ENCODE data around the gene RTF1.

RTF1 gene

GRCh38 chr15:41512940-41513505 lies 96.1 kb downstream of the RTF1 start:
- H3K4me3 ChIP-seq (ENCODE audit: low read length in 2 of 2) = peak overlapping the region; percentile 62 to 65
- H3K9me3 ChIP-seq (ENCODE audit: control insufficient read depth in 2 of 2, low read length in 2 of 2) = no peaks in the 10 kb centered on the region
- peak overlapping the region; percentile 32 to 74 for H3K9ac ChIP-seq (ENCODE audit: low read depth in 1 of 2, low read length in 2 of 2)
- H3K4me1 ChIP-seq (ENCODE audit: control insufficient read depth in 2 of 2, insufficient read depth in 2 of 2, low read length in 2 of 2) = peaks cover 24 to 25% of the 10 kb centered on the region in 2 donors
- peaks cover 8 to 9% of the 10 kb centered on the region in 2 donors for H3K36me3 ChIP-seq (ENCODE audit: control insufficient read depth in 2 of 2, insufficient read depth in 2 of 2, low read length in 2 of 2)
- peaks cover 7 to 9% of the 10 kb centered on the region in 2 donors for H3K27me3 ChIP-seq (ENCODE audit: control insufficient read depth in 2 of 2, insufficient read depth in 2 of 2, low read length in 2 of 2)
- H3K27ac ChIP-seq (ENCODE audit: low read depth in 2 of 2, low read length in 2 of 2) = peak overlapping the region; percentile 23 to 29

GRCh38 chr15:41513506-41514227 lies 96.8 kb downstream of the RTF1 start, which contains the start of gene LTK:
Gene LTK, minus strand, starts transcription at chr15:41513827. Its CDS starts 118 bp downstream, at chr15:41513709.
- Histone ChIP-seq H3K9me3 (ENCODE audit: control insufficient read depth in 2 of 2, low read length in 2 of 2) (no peaks in the 10 kb centered on the region), H3K4me1 (ENCODE audit: control insufficient read depth in 2 of 2, insufficient read depth in 2 of 2, low read length in 2 of 2) (peaks cover 21 to 25% of the 10 kb centered on the region in 2 donors), H3K9ac (ENCODE audit: low read depth in 1 of 2, low read length in 2 of 2) (peak within 1 kb of the TSS; percentile 32 to 74), H3K27me3 (ENCODE audit: control insufficient read depth in 2 of 2, insufficient read depth in 2 of 2, low read length in 2 of 2) (peaks cover 7 to 9% of the 10 kb centered on the region in 2 donors), H3K36me3 (ENCODE audit: control insufficient read depth in 2 of 2, insufficient read depth in 2 of 2, low read length in 2 of 2) (peaks cover 9% of the 10 kb centered on the region in 2 donors), H3K27ac (ENCODE audit: low read depth in 2 of 2, low read length in 2 of 2) (peak within 1 kb of the TSS; percentile 23 to 29), H3K4me3 (ENCODE audit: low read length in 2 of 2) (peak within 1 kb of the TSS; percentile 62 to 65)

- Histone ChIP-seq H3K27ac (ENCODE audit: low read depth in 2 of 2, low read length in 2 of 2) (no peak overlapping the region), H3K27me3 (ENCODE audit: control insufficient read depth in 2 of 2, insufficient read depth in 2 of 2, low read length in 2 of 2) (no peaks in the 10 kb centered on the region), H3K9ac (ENCODE audit: low read depth in 1 of 2, low read length in 2 of 2) (no peak overlapping the region), H3K4me3 (ENCODE audit: low read length in 2 of 2) (no peak overlapping the region), H3K36me3 (ENCODE audit: control insufficient read depth in 2 of 2, insufficient read depth in 2 of 2, low read length in 2 of 2) (peaks cover 14 to 17% of the 10 kb centered on the region in 2 donors), H3K9me3 (ENCODE audit: control insufficient read depth in 2 of 2, low read length in 2 of 2) (no peaks in the 10 kb centered on the region), H3K4me1 (ENCODE audit: control insufficient read depth in 2 of 2, insufficient read depth in 2 of 2, low read length in 2 of 2) (peaks cover 8 to 9% of the 10 kb centered on the region in 2 donors)
Measured at GRCh38 chr15:41517895-41518449, 101.1 kb downstream of the RTF1 start.

- Histone ChIP-seq H3K9me3 (ENCODE audit: control insufficient read depth in 2 of 2, low read length in 2 of 2) (no peaks in the 10 kb centered on the region), H3K4me3 (ENCODE audit: low read length in 2 of 2) (no peak overlapping the region), H3K4me1 (ENCODE audit: control insufficient read depth in 2 of 2, insufficient read depth in 2 of 2, low read length in 2 of 2) (no peaks in the 10 kb centered on the region), H3K27me3 (ENCODE audit: control insufficient read depth in 2 of 2, insufficient read depth in 2 of 2, low read length in 2 of 2) (no peaks in the 10 kb centered on the region), H3K27ac (ENCODE audit: low read depth in 2 of 2, low read length in 2 of 2) (no peak overlapping the region), H3K36me3 (ENCODE audit: control insufficient read depth in 2 of 2, insufficient read depth in 2 of 2, low read length in 2 of 2) (peaks cover 24 to 29% of the 10 kb centered on the region in 2 donors), H3K9ac (ENCODE audit: low read depth in 1 of 2, low read length in 2 of 2) (no peak overlapping the region)
Measured at GRCh38 chr15:41520636-41521035, 103.7 kb downstream of the RTF1 start.

GRCh38 chr15:41521614-41522013 lies 104.7 kb downstream of the RTF1 start:
- Histone ChIP-seq H3K9me3 (ENCODE audit: control insufficient read depth in 2 of 2, low read length in 2 of 2) (no peaks in the 10 kb centered on the region), H3K9ac (ENCODE audit: low read depth in 1 of 2, low read length in 2 of 2) (no peak overlapping the region), H3K27me3 (ENCODE audit: control insufficient read depth in 2 of 2, insufficient read depth in 2 of 2, low read length in 2 of 2) (no peaks in the 10 kb centered on the region), H3K4me3 (ENCODE audit: low read length in 2 of 2) (no peak overlapping the region), H3K4me1 (ENCODE audit: control insufficient read depth in 2 of 2, insufficient read depth in 2 of 2, low read length in 2 of 2) (no peaks in the 10 kb centered on the region), H3K27ac (ENCODE audit: low read depth in 2 of 2, low read length in 2 of 2) (no peak overlapping the region), H3K36me3 (ENCODE audit: control insufficient read depth in 2 of 2, insufficient read depth in 2 of 2, low read length in 2 of 2) (peaks cover 30 to 34% of the 10 kb centered on the region in 2 donors)

GRCh38 chr15:41523097-41523496 lies 106.2 kb downstream of the RTF1 start:
- H3K4me3 ChIP-seq (ENCODE audit: low read length in 2 of 2) = no peak overlapping the region
- no peak overlapping the region for H3K27ac ChIP-seq (ENCODE audit: low read depth in 2 of 2, low read length in 2 of 2)
- no peak overlapping the region for H3K9ac ChIP-seq (ENCODE audit: low read depth in 1 of 2, low read length in 2 of 2)
- no peaks in the 10 kb centered on the region for H3K9me3 ChIP-seq (ENCODE audit: control insufficient read depth in 2 of 2, low read length in 2 of 2)
- H3K36me3 ChIP-seq (ENCODE audit: control insufficient read depth in 2 of 2, insufficient read depth in 2 of 2, low read length in 2 of 2) = peaks cover 33 to 40% of the 10 kb centered on the region in 2 donors
- no peaks in the 10 kb centered on the region for H3K27me3 ChIP-seq (ENCODE audit: control insufficient read depth in 2 of 2, insufficient read depth in 2 of 2, low read length in 2 of 2)
- H3K4me1 ChIP-seq (ENCODE audit: control insufficient read depth in 2 of 2, insufficient read depth in 2 of 2, low read length in 2 of 2) = no peaks in the 10 kb centered on the region

- Histone ChIP-seq H3K4me1 (ENCODE audit: control insufficient read depth in 2 of 2, insufficient read depth in 2 of 2, low read length in 2 of 2) (no peaks in the 10 kb centered on the region), H3K9me3 (ENCODE audit: control insufficient read depth in 2 of 2, low read length in 2 of 2) (no peaks in the 10 kb centered on the region), H3K27ac (ENCODE audit: low read depth in 2 of 2, low read length in 2 of 2) (no peak overlapping the region), H3K9ac (ENCODE audit: low read depth in 1 of 2, low read length in 2 of 2) (no peak overlapping the region), H3K27me3 (ENCODE audit: control insufficient read depth in 2 of 2, insufficient read depth in 2 of 2, low read length in 2 of 2) (no peaks in the 10 kb centered on the region), H3K36me3 (ENCODE audit: control insufficient read depth in 2 of 2, insufficient read depth in 2 of 2, low read length in 2 of 2) (peaks cover 49 to 67% of the 10 kb centered on the region in 2 donors), H3K4me3 (ENCODE audit: low read length in 2 of 2) (no peak overlapping the region)
Measured at GRCh38 chr15:41530363-41530956, 113.6 kb downstream of the RTF1 start.
